SK-N-SH treated with all-trans-retinoic acid at 6 μM for 48 hours (cell line): Measurements from ENCODE around the gene LAMC1.

Source experiments
- ARNTL ChIP-seq: fragments of 450-650 bp; formaldehyde crosslinking; IDR thresholded peaks from 2 replicates; pipeline ENCODE4 v1.5.0; 2020; ENCODE audit warnings: low read depth, mild to moderate bottlenecking, moderate library complexity, borderline replicate concordance
- GLIS3 ChIP-seq: fragments of 250-450 bp; sonication (Bioruptor Pico); IDR thresholded peaks from 2 replicates; pipeline ENCODE4 v1.5.0; 2020; ENCODE audit warnings: mild to moderate bottlenecking, moderate library complexity
- PATZ1 ChIP-seq: fragments of 250-450 bp; sonication (Bioruptor Pico); IDR thresholded peaks from 2 replicates; pipeline ENCODE4 v1.8.0; 2020; ENCODE audit warnings: mild to moderate bottlenecking, moderate library complexity, borderline replicate concordance
- POU6F1 ChIP-seq: fragments of 250-450 bp; sonication (Bioruptor Pico); IDR thresholded peaks from 2 replicates; pipeline ENCODE4 v1.8.0; 2021; ENCODE audit warnings: low read depth, mild to moderate bottlenecking, moderate library complexity, borderline replicate concordance
- RARB ChIP-seq: fragments of 250-450 bp; sonication (Bioruptor Pico); IDR thresholded peaks from 2 replicates; pipeline ENCODE4 v1.8.0; 2021; ENCODE audit warnings: mild to moderate bottlenecking, moderate library complexity
- TSHZ2 ChIP-seq: fragments of 250-450 bp; sonication (Bioruptor Pico); IDR thresholded peaks from 2 replicates; pipeline ENCODE4 v1.5.0; 2020; ENCODE audit warnings: mild to moderate bottlenecking, moderate library complexity
- ZFP30 ChIP-seq: fragments of 450-650 bp; formaldehyde crosslinking; IDR thresholded peaks from 2 replicates; pipeline ENCODE4 v1.5.0; 2022; ENCODE audit warnings: mild to moderate bottlenecking, moderate library complexity
- ZNF565 ChIP-seq: fragments of 450-650 bp; formaldehyde crosslinking; conservative IDR thresholded peaks from 2 replicates; pipeline ENCODE4 v1.5.0; 2020; ENCODE audit warnings: low read depth, mild to moderate bottlenecking, moderate library complexity

GRCh38 chr1:183019860-183020259 lies 3.4 kb upstream of the LAMC1 start:
- no peak for TF ChIP-seq POU6F1 (CRISPR knock-in tag)
- TF ChIP-seq ZNF565 (CRISPR knock-in tag), result no peak
- no peak for TF ChIP-seq PATZ1
- TF ChIP-seq GLIS3 (CRISPR knock-in tag), result no peak
- TF ChIP-seq ZFP30 (CRISPR knock-in tag), result no peak
- TF ChIP-seq TSHZ2 (CRISPR knock-in tag), result no peak
- no peak for TF ChIP-seq RARB (CRISPR knock-in tag)
- no peak for TF ChIP-seq ARNTL (CRISPR knock-in tag)
